Adrenal gland (tissue), 12 donors: ENCODE results near the gene TLK2. TPM values are rescaled to one million over a fixed set of nuclear protein-coding genes. Genes with fewer than 3 reads are reported as not detected.

ENCODE experiments used
- DNase-seq, 7 donors: peaks; one replicate each; pipeline ENCODE4 v3.0.0-alpha.2; 2019 to 2020
- H3K27ac ChIP-seq, 5 donors: fragments of 200-600 bp; sonication (generic) in 4 of 5; 1 replicate in 3 of 5; 2 replicates in 2 of 5; pipeline versions ENCODE4 v1.5.1 to v1.8.0; 2016 to 2020; ENCODE audit warnings: mild to moderate bottlenecking in 1 of 5
- H3K27me3 ChIP-seq: fragments of 200-600 bp; 2 replicates; pipeline ENCODE4 v1.8.0; 2021
- H3K36me3 ChIP-seq, 2 donors: fragments of 200-600 bp; replicated peaks in 1 of 2; 1 replicate in 1 of 2; 2 replicates in 1 of 2; pipeline versions ENCODE4 v1.5.1 to v1.8.0; 2018 to 2022
- H3K4me1 ChIP-seq, 2 donors: fragments of 200-600 bp; replicated peaks in 1 of 2; 1 replicate in 1 of 2; 2 replicates in 1 of 2; pipeline versions ENCODE4 v1.5.1 to v1.8.0; 2018 to 2021
- H3K4me3 ChIP-seq, 4 donors: fragments of 200-600 bp; sonication (generic) in 3 of 4; one replicate each; pipeline ENCODE4 v1.5.1; 2016 to 2018
- H3K9me3 ChIP-seq, 3 donors: fragments of 200-600 bp; sonication (generic) in 1 of 3; replicated peaks in 1 of 3; 1 replicate in 2 of 3; 2 replicates in 1 of 3; pipeline versions ENCODE4 v1.5.1 to v1.8.0; 2016 to 2021
- CTCF ChIP-seq, 6 experiments: fragments of 450-650 bp in 4 of 6; fragments of 200-600 bp in 2 of 6; sonication (generic) in 1 of 6; IDR thresholded peaks; 1 replicate in 5 of 6; 2 replicates in 1 of 6; pipeline versions ENCODE4 v1.5.1 to v1.8.0; 2016 to 2021; ENCODE audit warnings: antibody characterized with exemption in 6 of 6, mild to moderate bottlenecking in 2 of 6, moderate library complexity in 1 of 6
- POLR2A ChIP-seq, 2 donors: fragments of 450-650 bp; IDR thresholded peaks; one replicate each; pipeline ENCODE4 v1.6.1; 2017; ENCODE audit warnings: antibody characterized with exemption in 2 of 2, mild to moderate bottlenecking in 2 of 2, moderate library complexity in 1 of 2
- WGBS, 4 donors: extraction: QIAGEN DNeasy Blood & Tissue Kit in 2 of 4; methylation state at CpG; one replicate each; pipeline versions ENCODE4 v1.1.5 to v1.1.7; 2013 to 2017; 5-methylcytosine and 5-hydroxymethylcytosine counted together
- intact Hi-C, 2 donors: fragments of 100-400 bp; cut with DNase I; formaldehyde crosslinking; loops; one replicate each; pipeline versions ENCODE4 v1.14.1 to v1.15.0; 2022 to 2023
- polyA plus RNA-seq, 3 donors: library from polyadenylated mRNA; stranded (reverse); fragments of 200-250 nt in 2 of 3; fragments of 350-450 nt in 1 of 3; fragmentation: Illumina TruSeq in 1 of 3; extraction: RNeasy Lipid Tissue Mini Kit (QIAGEN cat#74804) in 1 of 3; gene quantifications; one replicate each; pipeline ENCODE4 v1.2.3, GENCODE V29; 2013 to 2014
- total RNA-seq, 9 donors: library from RNA; depleted of rRNA in 4 of 9; stranded (reverse); fragments of >200 nt in 4 of 9; fragments of 120-200 nt in 1 of 9; fragmentation: NEBNext Ultra II Directional in 1 of 9; extraction: Animal tissue kit (Norgen Biotek cat#: 25700) in 1 of 9; gene quantifications; one replicate each; pipeline versions ENCODE4 v1.1.0 to v1.2.4, GENCODE V29; 2013 to 2023
- donor health status: healthy with polysubstance abuse.
- donor health status: Bipolar disorder and iron deficiency.
- donor health status: DM: yes; HTN: yes; CAD: no.
- donor health status: DM: no; HTN: no; CAD: no.
- donor health status: DM: no; HTN: no; CAD: no.
- donor health status: DM: yes; HTN: yes; CAD: no.

Gene TLK2
- total and polyA plus RNA-seq, 12 donors, result 13.2 to 68.3 (median 31.2) TPM

- intact Hi-C loops, result no loop called here
- no peak for DNase-seq
- 50 to 64% (median 56%) methylated on average over 6 of the region's 6 CpGs for WGBS, 4 donors
Observed at GRCh38 chr17:62648956-62649294, 170.3 kb downstream of the TLK2 start.

GRCh38 chr17:62649570-62649969 is 170.9 kb downstream of the TLK2 start:
- Histone ChIP-seq H3K9me3 (no peaks in the 10 kb centered on the region), H3K27me3 (no peaks in the 10 kb centered on the region), H3K27ac (no peak overlapping the region), H3K4me1 (peaks cover 10 to 14% of the 10 kb centered on the region in 2 donors), H3K36me3 (no peaks in the 10 kb centered on the region), H3K4me3 (no peak overlapping the region)
- TF ChIP-seq CTCF (IDR thresholded peaks at IDR 0.05) (no peak), POLR2A (IDR thresholded peaks at IDR 0.05) (no peak)
- DNase-seq, result no peak
- intact Hi-C loops, result no loop called here
- WGBS, 4 donors, result 90 to 91% (median 91%) methylated on average over 7 of the region's 7 CpGs

More at GRCh38 chr17:62648956-62649294, 170.3 kb downstream of the TLK2 start:
- Histone ChIP-seq H3K27me3 (no peaks in the 10 kb centered on the region), H3K27ac (peak overlapping the region in 1 of 5 donors; percentile 50), H3K36me3 (no peaks in the 10 kb centered on the region), H3K4me3 (no peak overlapping the region), H3K9me3 (no peaks in the 10 kb centered on the region), H3K4me1 (peaks cover 8 to 14% of the 10 kb centered on the region in 2 donors)
- TF ChIP-seq POLR2A (IDR thresholded peaks at IDR 0.05) (no peak), CTCF (IDR thresholded peaks at IDR 0.05) (no peak)

- no peak for DNase-seq
- H3K4me1 ChIP-seq, result peaks cover 10 to 14% of the 10 kb centered on the region in 2 donors
Observed at GRCh38 chr17:62650587-62650986, 172.0 kb downstream of the TLK2 start.

GRCh38 chr17:62652251-62653001 is 173.8 kb downstream of the TLK2 start:
- WGBS, 4 donors, result 25 to 49% (median 35%) methylated on average over 22 to 57 of the region's 57 CpGs
- H3K4me3 ChIP-seq, result peak overlapping the region in 2 of 4 donors; percentile 28 to 36
- DNase-seq, result peak; percentile 39 to 78 (median 55)
- H3K27ac ChIP-seq, result peak overlapping the region in 4 of 5 donors; percentile 36 to 90 (median 58)
- H3K4me1 ChIP-seq, result peaks cover 10 to 14% of the 10 kb centered on the region in 2 donors
- TF ChIP-seq CTCF (IDR thresholded peaks at IDR 0.05), result no peak
- no peaks in the 10 kb centered on the region for H3K9me3 ChIP-seq
- no peaks in the 10 kb centered on the region for H3K27me3 ChIP-seq
- no peaks in the 10 kb centered on the region for H3K36me3 ChIP-seq
- intact Hi-C loops, result no loop called here

More at GRCh38 chr17:62650587-62650986, 172.0 kb downstream of the TLK2 start:
- no peak overlapping the region for H3K27ac ChIP-seq
- TF ChIP-seq POLR2A (IDR thresholded peaks at IDR 0.05) (no peak), CTCF (IDR thresholded peaks at IDR 0.05) (no peak)
- H3K9me3 ChIP-seq, result no peaks in the 10 kb centered on the region
- no peaks in the 10 kb centered on the region for H3K36me3 ChIP-seq
- WGBS, 4 donors, result 91 to 97% (median 94%) methylated on average over 6 of the region's 6 CpGs
- intact Hi-C loops, result no loop called here
- H3K4me3 ChIP-seq, result no peak overlapping the region
- H3K27me3 ChIP-seq, result no peaks in the 10 kb centered on the region
